ENCODE results near the gene DPYSL3. TPM values are rescaled to one million over a fixed set of nuclear protein-coding genes. Genes with fewer than 3 reads are reported as not detected.

The DPYSL3 gene
- polyA plus RNA-seq, 1 donor from 2014 or later: not detected

GRCh38 chr5:147490989-147491388, 18.9 kb downstream of the DPYSL3 start:
- peaks cover 4% of the 10 kb centered on the region for H3K27me3 Mint-ChIP-seq
- H3K36me3 Mint-ChIP-seq: peaks cover 2% of the 10 kb centered on the region
- H3K4me3 Mint-ChIP-seq: no peak overlapping the region
- H3K4me1 Mint-ChIP-seq: no peaks in the 10 kb centered on the region
- H3K27ac Mint-ChIP-seq: no peak overlapping the region
- H3K9me3 Mint-ChIP-seq: peaks cover 0 to 7% (median 0%) of the 10 kb centered on the region in 3 donors

DNA sequence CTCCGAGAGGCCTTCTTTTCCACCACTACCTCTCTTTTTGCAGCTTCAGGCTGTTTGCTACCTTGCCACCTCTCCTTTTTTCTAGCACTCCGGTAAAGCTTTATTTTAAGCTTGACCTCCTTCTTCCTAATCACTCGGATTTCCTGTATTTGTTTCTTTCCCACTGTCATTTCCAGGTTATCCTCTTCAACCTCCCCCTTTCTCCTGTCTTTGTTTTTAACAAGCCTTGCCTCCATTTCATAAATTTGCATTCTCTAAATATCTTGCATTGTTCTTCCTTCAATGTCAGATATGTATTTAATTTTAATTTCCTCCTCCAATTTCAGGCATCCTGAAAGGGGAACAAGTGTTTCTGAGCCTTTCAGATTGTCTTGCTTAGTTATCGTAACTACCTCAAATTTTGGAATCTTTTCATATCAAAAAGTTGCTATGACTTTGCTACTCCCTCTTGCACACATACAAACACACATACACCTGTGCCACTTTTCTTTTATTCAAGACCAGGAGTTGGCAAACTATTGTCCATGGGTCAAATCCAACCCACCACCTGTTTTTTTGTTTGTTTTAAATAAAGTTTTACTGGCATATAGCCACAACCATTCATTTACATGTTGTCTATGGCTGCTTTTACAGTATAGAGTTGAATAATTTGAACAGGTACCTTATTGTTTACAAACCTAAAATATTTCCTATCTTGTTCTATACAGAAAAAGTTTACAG, 22.7 kb downstream of the DPYSL3 start:
- H3K27ac Mint-ChIP-seq: no peak overlapping the region
- no peak overlapping the region for H3K4me3 Mint-ChIP-seq
- H3K36me3 Mint-ChIP-seq: peaks cover 2% of the 10 kb centered on the region
- peaks cover 4% of the 10 kb centered on the region for H3K27me3 Mint-ChIP-seq
- no peaks in the 10 kb centered on the region for H3K4me1 Mint-ChIP-seq
- peaks cover 0 to 10% (median 2%) of the 10 kb centered on the region in 3 donors for H3K9me3 Mint-ChIP-seq

GRCh38 chr5:147485814-147486213, 24.1 kb downstream of the DPYSL3 start:
- Mint-ChIP-seq H3K4me3 (no peak overlapping the region), H3K27me3 (peaks cover 4% of the 10 kb centered on the region), H3K9me3 (peaks cover 0 to 10% (median 2%) of the 10 kb centered on the region in 3 donors), H3K36me3 (no peaks in the 10 kb centered on the region), H3K27ac (no peak overlapping the region), H3K4me1 (no peaks in the 10 kb centered on the region)

GRCh38 chr5:147485046-147485445, 24.8 kb downstream of the DPYSL3 start:
- peaks cover 4% of the 10 kb centered on the region for H3K27me3 Mint-ChIP-seq
- no peaks in the 10 kb centered on the region for H3K36me3 Mint-ChIP-seq
- H3K4me3 Mint-ChIP-seq: no peak overlapping the region
- H3K9me3 Mint-ChIP-seq: peaks cover 0 to 10% (median 2%) of the 10 kb centered on the region in 3 donors
- H3K27ac Mint-ChIP-seq: no peak overlapping the region
- H3K4me1 Mint-ChIP-seq: no peaks in the 10 kb centered on the region

DNA sequence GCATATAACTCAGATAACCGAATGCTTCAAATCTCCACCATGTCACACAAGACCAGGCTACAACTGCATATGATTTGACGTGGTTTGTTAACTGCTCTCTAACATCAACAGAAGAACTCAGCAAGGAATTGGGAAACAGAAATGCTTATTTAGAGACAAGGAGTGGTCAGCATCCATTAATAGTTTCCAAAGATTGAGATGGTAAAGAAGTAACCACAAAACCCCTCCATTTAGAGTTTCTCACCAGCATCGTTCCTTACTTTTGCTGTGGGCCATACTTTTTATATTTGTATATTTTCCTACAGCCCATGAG, 25.2 kb downstream of the DPYSL3 start:
- no peaks in the 10 kb centered on the region for H3K4me1 Mint-ChIP-seq
- no peak overlapping the region for H3K27ac Mint-ChIP-seq
- H3K36me3 Mint-ChIP-seq: no peaks in the 10 kb centered on the region
- H3K9me3 Mint-ChIP-seq: peaks cover 0 to 10% (median 2%) of the 10 kb centered on the region in 3 donors
- no peak overlapping the region for H3K4me3 Mint-ChIP-seq
- H3K27me3 Mint-ChIP-seq: peaks cover 4% of the 10 kb centered on the region

DNA sequence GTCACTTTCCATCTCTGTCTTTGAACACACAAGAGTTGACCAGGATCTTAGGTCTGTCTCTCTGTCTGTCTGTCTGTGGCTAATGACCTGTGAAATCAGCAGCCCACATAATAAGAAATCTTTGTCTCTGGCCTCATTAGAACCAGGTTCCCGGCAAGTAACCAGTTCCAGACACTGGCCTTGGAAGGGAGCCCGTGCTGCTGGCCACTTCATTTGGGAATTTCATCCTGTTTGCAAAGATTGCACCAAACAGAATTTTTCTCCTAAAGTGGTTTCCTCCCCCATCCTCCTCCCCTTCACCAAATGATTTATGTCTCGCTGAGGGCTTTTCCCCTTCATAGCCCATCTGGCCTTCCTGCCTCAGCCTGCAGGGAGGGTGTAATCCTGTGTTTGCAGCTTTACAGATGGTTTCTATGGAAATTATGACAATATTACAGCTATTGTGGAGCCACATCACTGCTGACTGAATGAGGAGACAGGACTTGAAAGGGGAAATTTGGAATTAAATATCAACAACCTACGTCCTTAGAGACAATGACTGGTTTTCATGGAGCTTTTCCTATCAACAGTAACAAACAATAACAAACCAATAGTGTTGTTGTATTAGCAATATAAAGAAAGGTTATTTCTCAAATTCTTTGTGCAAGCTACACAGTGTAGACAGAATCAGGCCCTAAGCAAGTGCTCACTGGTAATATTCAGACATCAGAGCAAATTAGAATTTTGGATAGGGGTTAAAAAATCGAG, 25.7 kb downstream of the DPYSL3 start:
- H3K27ac Mint-ChIP-seq: no peak overlapping the region
- no peaks in the 10 kb centered on the region for H3K36me3 Mint-ChIP-seq
- H3K4me3 Mint-ChIP-seq: no peak overlapping the region
- H3K9me3 Mint-ChIP-seq: peaks cover 0 to 10% (median 2%) of the 10 kb centered on the region in 3 donors
- no peaks in the 10 kb centered on the region for H3K4me1 Mint-ChIP-seq
- peaks cover 4% of the 10 kb centered on the region for H3K27me3 Mint-ChIP-seq

DNA sequence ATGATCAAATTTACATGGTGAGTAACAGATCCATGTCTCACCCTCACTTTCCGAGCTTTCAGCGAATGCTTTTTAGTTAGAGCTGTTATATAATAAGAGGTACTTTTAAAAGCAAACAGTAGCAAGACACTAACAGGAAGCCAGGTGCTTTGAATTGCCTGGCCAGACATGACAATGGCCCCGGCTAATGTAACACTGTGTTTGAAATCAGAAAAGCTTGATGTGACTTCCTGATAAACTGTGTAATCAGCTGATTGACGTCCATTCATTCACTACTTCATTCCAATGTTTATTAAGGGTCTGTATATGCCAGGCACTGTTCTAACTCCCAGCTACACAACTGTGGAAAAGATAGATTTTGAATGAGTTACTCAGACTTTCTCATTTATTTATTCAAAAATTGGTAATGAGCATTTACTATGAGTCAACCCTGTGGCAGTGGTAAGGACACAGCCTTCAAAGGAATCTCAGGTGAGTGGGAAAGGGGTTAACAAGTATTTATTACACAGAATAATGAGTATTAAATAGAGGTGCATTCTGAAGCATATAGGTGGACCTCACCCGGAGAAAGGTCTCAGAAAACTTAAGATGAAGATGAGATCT, 26.6 kb downstream of the DPYSL3 start:
- peaks cover 3% of the 10 kb centered on the region for H3K27me3 Mint-ChIP-seq
- H3K4me1 Mint-ChIP-seq: no peaks in the 10 kb centered on the region
- no peak overlapping the region for H3K4me3 Mint-ChIP-seq
- no peak overlapping the region for H3K27ac Mint-ChIP-seq
- H3K9me3 Mint-ChIP-seq: peaks cover 0 to 10% (median 2%) of the 10 kb centered on the region in 3 donors
- no peaks in the 10 kb centered on the region for H3K36me3 Mint-ChIP-seq

DNA sequence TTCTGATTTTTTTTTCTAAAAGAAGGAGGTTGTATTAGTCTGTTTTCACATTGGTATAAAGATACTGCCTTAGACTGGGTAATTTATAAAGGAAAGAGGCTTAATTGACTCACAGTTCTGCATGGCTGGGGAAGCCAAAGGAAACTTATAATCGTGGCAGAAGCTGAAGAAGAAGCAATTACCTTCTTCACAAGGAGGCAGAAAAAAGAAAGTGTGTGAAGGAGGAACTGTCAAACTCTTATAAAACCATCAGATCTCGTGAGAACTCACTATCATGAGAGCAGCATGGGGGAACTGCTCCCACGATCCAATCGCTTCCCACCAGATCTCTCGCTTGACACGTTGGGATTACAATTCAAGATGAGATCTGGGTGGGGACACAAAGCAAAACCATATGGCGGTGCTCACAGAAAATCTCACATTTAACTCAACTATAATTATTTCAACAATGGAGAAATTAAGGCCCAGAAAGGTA, 27.1 kb downstream of the DPYSL3 start:
- Mint-ChIP-seq H3K27ac (no peak overlapping the region), H3K27me3 (peaks cover 2% of the 10 kb centered on the region), H3K4me1 (no peaks in the 10 kb centered on the region), H3K36me3 (no peaks in the 10 kb centered on the region), H3K9me3 (peaks cover 0 to 7% (median 2%) of the 10 kb centered on the region in 3 donors), H3K4me3 (no peak overlapping the region)

- Mint-ChIP-seq H3K4me1 (no peaks in the 10 kb centered on the region), H3K27ac (no peak overlapping the region), H3K9me3 (peaks cover 2 to 9% (median 2%) of the 10 kb centered on the region in 3 donors), H3K36me3 (no peaks in the 10 kb centered on the region), H3K27me3 (peaks cover 1% of the 10 kb centered on the region), H3K4me3 (no peak overlapping the region)
These were observed 27.8 kb downstream of the DPYSL3 start for GRCh38 chr5:147481874-147482705.

- no peaks in the 10 kb centered on the region for H3K27me3 Mint-ChIP-seq
- H3K9me3 Mint-ChIP-seq: peaks cover 2 to 11% (median 2%) of the 10 kb centered on the region in 3 donors
- H3K4me1 Mint-ChIP-seq: no peaks in the 10 kb centered on the region
- H3K4me3 Mint-ChIP-seq: no peak overlapping the region
- no peak overlapping the region for H3K27ac Mint-ChIP-seq
- H3K36me3 Mint-ChIP-seq: no peaks in the 10 kb centered on the region
These were observed 28.5 kb downstream of the DPYSL3 start for GRCh38 chr5:147481376-147481775.

GRCh38 chr5:147479949-147480348, 29.9 kb downstream of the DPYSL3 start:
- Mint-ChIP-seq H3K9me3 (peaks cover 0 to 4% (median 4%) of the 10 kb centered on the region in 3 donors), H3K4me3 (no peak overlapping the region), H3K36me3 (no peaks in the 10 kb centered on the region), H3K27ac (no peak overlapping the region), H3K27me3 (no peaks in the 10 kb centered on the region), H3K4me1 (no peaks in the 10 kb centered on the region)

GRCh38 chr5:147479444-147479843, 30.4 kb downstream of the DPYSL3 start:
- Mint-ChIP-seq H3K9me3 (peaks cover 0 to 4% (median 4%) of the 10 kb centered on the region in 3 donors), H3K4me1 (no peaks in the 10 kb centered on the region), H3K27me3 (no peaks in the 10 kb centered on the region), H3K27ac (no peak overlapping the region), H3K36me3 (no peaks in the 10 kb centered on the region), H3K4me3 (no peak overlapping the region)

DNA sequence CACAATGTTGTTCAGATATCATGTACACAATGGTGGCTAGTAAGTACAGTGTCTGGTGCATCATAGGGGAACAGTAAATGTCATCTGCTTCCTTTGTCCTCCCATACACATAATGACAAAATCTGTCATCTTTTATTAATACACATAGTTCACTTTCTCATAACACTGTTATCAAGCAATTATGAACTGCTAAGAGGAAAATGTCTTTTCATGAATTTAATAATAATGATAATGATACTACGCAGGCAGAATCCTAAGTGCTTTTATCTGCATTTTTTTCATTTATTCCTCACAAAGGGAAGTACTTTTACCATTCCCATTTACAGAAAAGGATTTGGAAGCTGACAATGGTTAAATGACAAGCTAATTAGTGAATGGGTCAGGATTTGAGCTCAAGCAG, 35.7 kb downstream of the DPYSL3 start:
- Mint-ChIP-seq H3K36me3 (no peaks in the 10 kb centered on the region), H3K27ac (no peak overlapping the region), H3K27me3 (peaks cover 2% of the 10 kb centered on the region), H3K4me3 (no peak overlapping the region), H3K9me3 (peaks cover 2 to 7% (median 4%) of the 10 kb centered on the region in 3 donors), H3K4me1 (no peaks in the 10 kb centered on the region)

DNA sequence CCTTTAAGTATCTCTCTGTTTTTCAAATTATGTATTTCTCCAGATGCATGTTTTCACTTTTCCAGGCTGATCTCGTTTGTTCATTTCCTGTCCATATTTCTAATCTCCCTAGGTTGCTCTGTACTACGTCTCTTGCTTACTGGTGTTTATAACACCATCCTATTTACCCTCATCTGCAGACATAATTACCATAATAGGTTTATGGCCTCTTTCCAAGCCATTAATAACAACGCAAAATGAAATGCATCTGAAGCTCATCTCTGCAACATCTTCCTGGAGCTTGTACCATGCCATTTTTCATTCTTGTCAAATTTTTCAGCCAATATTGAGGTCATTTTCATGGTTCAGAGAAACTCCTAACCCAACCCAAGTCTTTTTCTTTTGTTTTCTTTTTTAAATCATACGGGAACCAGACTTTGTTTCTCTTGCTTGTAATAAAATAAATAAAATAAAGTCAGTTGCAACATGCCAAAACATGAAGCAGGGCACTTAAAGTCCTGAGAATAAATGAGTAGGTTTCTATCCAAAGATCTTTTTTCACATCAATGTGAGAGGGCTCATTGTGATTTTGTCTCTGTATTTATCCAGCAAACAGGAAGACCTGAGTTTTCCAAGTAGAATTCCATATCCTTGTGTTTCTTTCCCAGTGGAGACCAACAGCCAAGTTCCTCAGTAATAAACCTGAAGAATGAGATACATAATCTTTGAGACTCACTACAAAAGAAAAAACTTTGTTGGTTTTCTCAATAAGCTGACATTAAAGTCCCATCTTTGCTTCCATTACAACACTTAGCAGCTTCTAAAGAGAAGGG, 37.0 kb downstream of the DPYSL3 start:
- H3K36me3 Mint-ChIP-seq: no peaks in the 10 kb centered on the region
- no peak overlapping the region for H3K27ac Mint-ChIP-seq
- H3K9me3 Mint-ChIP-seq: peaks cover 2 to 7% (median 4%) of the 10 kb centered on the region in 3 donors
- H3K4me3 Mint-ChIP-seq: no peak overlapping the region
- peaks cover 2% of the 10 kb centered on the region for H3K27me3 Mint-ChIP-seq
- no peaks in the 10 kb centered on the region for H3K4me1 Mint-ChIP-seq

Data from IgD-negative memory B cell (primary cell).